ENCODE measurements around the gene PHKA1.
"Not testable (repeated sequence)": the region's sequence is repeated elsewhere in the genome, so short reads cannot be mapped to it uniquely, and the experiment has no call there.

Gene PHKA1

GRCh38 chrX:72687396-72687795, 26.7 kb downstream of the PHKA1 start:
- DNase-seq (ENCODE audit: extremely low read depth, low read depth) = no peak
- no peak overlapping the region for H3K4me3 ChIP-seq (replicated peaks; ENCODE audit: low read depth, low read length)
- no peak for TF ChIP-seq CTCF (IDR thresholded peaks at IDR 0.05; ENCODE audit: low read depth, low read length, missing control alignments)

- DNase-seq (ENCODE audit: extremely low read depth, low read depth) = peak; percentile 0
- no peak for TF ChIP-seq CTCF (IDR thresholded peaks at IDR 0.05; ENCODE audit: low read depth, low read length, missing control alignments)
- no peak overlapping the region for H3K4me3 ChIP-seq (replicated peaks; ENCODE audit: low read depth, low read length)
These were observed 28.2 kb downstream of the PHKA1 start for GRCh38 chrX:72685810-72686456.

- no peak overlapping the region for H3K4me3 ChIP-seq (replicated peaks; ENCODE audit: low read depth, low read length)
- TF ChIP-seq CTCF (IDR thresholded peaks at IDR 0.05; ENCODE audit: low read depth, low read length, missing control alignments) = no peak
- no peak for DNase-seq (ENCODE audit: extremely low read depth, low read depth)
These were observed 29.1 kb downstream of the PHKA1 start for GRCh38 chrX:72685018-72685417.

GRCh38 chrX:72683631-72684030, 30.5 kb downstream of the PHKA1 start:
- DNase-seq (ENCODE audit: extremely low read depth, low read depth) = no peak
- TF ChIP-seq CTCF (IDR thresholded peaks at IDR 0.05; ENCODE audit: low read depth, low read length, missing control alignments) = no peak
- H3K4me3 ChIP-seq (replicated peaks; ENCODE audit: low read depth, low read length) = no peak overlapping the region

GRCh38 chrX:72676465-72676864, 37.6 kb downstream of the PHKA1 start:
- no peak overlapping the region for H3K4me3 ChIP-seq (replicated peaks; ENCODE audit: low read depth, low read length)
- TF ChIP-seq CTCF (IDR thresholded peaks at IDR 0.05; ENCODE audit: low read depth, low read length, missing control alignments) = no peak
- no peak for DNase-seq (ENCODE audit: extremely low read depth, low read depth)

- DNase-seq (ENCODE audit: extremely low read depth, low read depth); H3K4me3 ChIP-seq (replicated peaks; ENCODE audit: low read depth, low read length): not testable (repeated sequence)
These were observed 40.2 kb downstream of the PHKA1 start for GRCh38 chrX:72673951-72674350.

GRCh38 chrX:72669508-72669907, 44.6 kb downstream of the PHKA1 start:
- H3K4me3 ChIP-seq (replicated peaks; ENCODE audit: low read depth, low read length); DNase-seq (ENCODE audit: extremely low read depth, low read depth): not testable (repeated sequence)

GRCh38 chrX:72666451-72666850, 47.7 kb downstream of the PHKA1 start:
- no peak overlapping the region for H3K4me3 ChIP-seq (replicated peaks; ENCODE audit: low read depth, low read length)
- no peak for TF ChIP-seq CTCF (IDR thresholded peaks at IDR 0.05; ENCODE audit: low read depth, low read length, missing control alignments)
- DNase-seq (ENCODE audit: extremely low read depth, low read depth) = no peak
